Tibial nerve (tissue), 4 donors: ENCODE measurements around the gene UPF3B. TPM values are rescaled to one million over a fixed set of nuclear protein-coding genes. Genes with fewer than 3 reads are reported as not detected.
A peak's percentile ranks its signal among the peaks of the same experiment; 100 is the strongest.

Source experiments
- DNase-seq, 2 donors: peaks; one replicate each; pipeline ENCODE4 v3.0.0-alpha.2; 2019; ENCODE audit warnings: low spot score in 2 of 2
- H3K27ac ChIP-seq, 4 donors: fragments of 200-600 bp; sonication (generic) in 3 of 4; one replicate each; pipeline ENCODE4 v1.5.1; 2017 to 2019; ENCODE audit warnings: mild to moderate bottlenecking in 1 of 4
- H3K27me3 ChIP-seq, 2 donors: fragments of 200-600 bp; sonication (generic) in 1 of 2; one replicate each; pipeline versions ENCODE4 v1.5.1 to v1.6.0; 2017 to 2019
- H3K36me3 ChIP-seq, 3 donors: fragments of 200-600 bp; sonication (generic); one replicate each; pipeline ENCODE4 v1.5.1; 2018 to 2019
- H3K4me1 ChIP-seq, 4 donors: fragments of 200-600 bp; sonication (generic) in 3 of 4; one replicate each; pipeline ENCODE4 v1.5.1; 2017 to 2019
- H3K4me3 ChIP-seq, 4 donors: fragments of 200-600 bp; sonication (generic) in 3 of 4; one replicate each; pipeline ENCODE4 v1.5.1; 2017 to 2019; ENCODE audit warnings: mild to moderate bottlenecking in 1 of 4, moderate library complexity in 1 of 4
- H3K9me3 ChIP-seq, 4 donors: fragments of 200-600 bp; sonication (generic) in 3 of 4; one replicate each; pipeline ENCODE4 v1.5.1; 2017 to 2019
- CTCF ChIP-seq, 5 experiments: fragments of 200-600 bp in 3 of 5; fragments of 450-650 bp in 2 of 5; sonication (generic) in 3 of 5; IDR thresholded peaks; one replicate each; pipeline ENCODE4 v1.5.1; 2016 to 2019; ENCODE audit warnings: antibody characterized with exemption in 5 of 5, mild to moderate bottlenecking in 3 of 5, moderate library complexity in 2 of 5
- EP300 ChIP-seq, 2 donors: sonication (generic); formaldehyde crosslinking; IDR thresholded peaks; one replicate each; pipeline ENCODE4 v1.6.1; 2017; ENCODE audit warnings: antibody characterized with exemption in 2 of 2, mild to moderate bottlenecking in 1 of 2
- POLR2A ChIP-seq, 2 donors: fragments of 450-650 bp; IDR thresholded peaks; one replicate each; pipeline ENCODE4 v1.6.1; 2017; ENCODE audit warnings: antibody characterized with exemption in 2 of 2, mild to moderate bottlenecking in 2 of 2, moderate library complexity in 2 of 2
- WGBS, 2 donors: methylation state at CpG; one replicate each; pipeline ENCODE4 v1.1.5; 2018; 5-methylcytosine and 5-hydroxymethylcytosine counted together
- total RNA-seq, 4 donors: library from RNA; depleted of rRNA; stranded (reverse); fragments of >200 nt; gene quantifications; one replicate each; pipeline ENCODE4 v1.1.0, GENCODE V29; 2016

The UPF3B gene
- total RNA-seq, 4 donors from 2014 or later: 6.3 to 7.0 (median 6.6) TPM

DNA sequence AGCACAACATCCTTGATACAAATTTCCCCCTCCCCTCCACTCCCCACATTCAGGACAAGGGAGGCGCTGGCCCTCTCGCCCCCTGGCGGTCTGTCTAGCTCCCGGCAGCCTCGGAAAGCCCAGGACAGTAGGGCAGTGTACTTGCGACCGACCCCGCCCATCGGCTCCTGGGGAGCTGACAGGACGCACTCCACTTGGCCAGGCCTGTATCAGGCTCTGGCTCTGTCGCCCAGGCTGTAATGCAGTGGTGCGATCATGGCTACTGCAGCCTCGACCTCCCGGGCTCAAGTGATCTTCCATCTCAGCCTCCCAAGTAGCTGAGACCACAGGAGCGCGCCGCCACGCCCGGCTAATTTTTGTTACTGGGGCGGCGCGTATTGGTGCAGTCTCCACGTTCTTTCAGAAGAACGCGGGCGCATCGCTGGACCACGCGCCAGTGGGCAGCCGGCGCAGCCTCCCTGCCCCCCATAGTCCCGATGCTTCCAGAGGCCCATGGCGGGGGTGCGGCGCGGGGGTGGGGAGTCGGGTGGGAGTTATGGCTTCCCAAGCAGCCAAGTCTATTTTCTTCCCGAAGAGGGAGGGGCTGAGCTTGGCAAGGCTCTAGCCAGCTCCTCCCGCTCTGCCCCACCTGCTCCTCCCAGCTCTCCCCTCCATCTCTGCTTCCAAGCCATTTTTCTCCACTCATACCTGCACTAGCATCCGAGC, 35.1 kb upstream of the UPF3B start:
- DNase-seq: peak in 1 of 2 donors; percentile 20
- 10 to 53% methylated on average over 17 to 37 of the region's 40 CpGs for WGBS, 2 donors
- H3K27ac ChIP-seq: no peak overlapping the region
- H3K27me3 ChIP-seq: peaks cover 0 to 7% of the 10 kb centered on the region in 2 donors
- H3K36me3 ChIP-seq: no peaks in the 10 kb centered on the region
- peaks cover 0 to 5% (median 0%) of the 10 kb centered on the region in 4 donors for H3K4me1 ChIP-seq
- peak overlapping the region in 2 of 4 donors; percentile 12 to 35 for H3K4me3 ChIP-seq
- H3K9me3 ChIP-seq: no peaks in the 10 kb centered on the region
- TF ChIP-seq EP300 (IDR thresholded peaks at IDR 0.05): no peak
- no peak for TF ChIP-seq POLR2A (IDR thresholded peaks at IDR 0.05)
- TF ChIP-seq CTCF (IDR thresholded peaks at IDR 0.05): peak in 3 of 5 experiments; percentile 16 to 50 (median 33)

GRCh38 chrX:119885554-119886428, 33.0 kb upstream of the UPF3B start:
- 77 to 85% methylated on average over 10 to 11 of the region's 11 CpGs for WGBS, 2 donors
- no peaks in the 10 kb centered on the region for H3K36me3 ChIP-seq
- no peak overlapping the region for H3K27ac ChIP-seq
- no peak for DNase-seq
- H3K4me1 ChIP-seq: peaks cover 0 to 5% (median 0%) of the 10 kb centered on the region in 4 donors
- TF ChIP-seq POLR2A (IDR thresholded peaks at IDR 0.05) (no peak), CTCF (IDR thresholded peaks at IDR 0.05) (no peak), EP300 (IDR thresholded peaks at IDR 0.05) (no peak)
- no peaks in the 10 kb centered on the region for H3K9me3 ChIP-seq
- H3K4me3 ChIP-seq: no peak overlapping the region
- peaks cover 0 to 7% of the 10 kb centered on the region in 2 donors for H3K27me3 ChIP-seq

DNA sequence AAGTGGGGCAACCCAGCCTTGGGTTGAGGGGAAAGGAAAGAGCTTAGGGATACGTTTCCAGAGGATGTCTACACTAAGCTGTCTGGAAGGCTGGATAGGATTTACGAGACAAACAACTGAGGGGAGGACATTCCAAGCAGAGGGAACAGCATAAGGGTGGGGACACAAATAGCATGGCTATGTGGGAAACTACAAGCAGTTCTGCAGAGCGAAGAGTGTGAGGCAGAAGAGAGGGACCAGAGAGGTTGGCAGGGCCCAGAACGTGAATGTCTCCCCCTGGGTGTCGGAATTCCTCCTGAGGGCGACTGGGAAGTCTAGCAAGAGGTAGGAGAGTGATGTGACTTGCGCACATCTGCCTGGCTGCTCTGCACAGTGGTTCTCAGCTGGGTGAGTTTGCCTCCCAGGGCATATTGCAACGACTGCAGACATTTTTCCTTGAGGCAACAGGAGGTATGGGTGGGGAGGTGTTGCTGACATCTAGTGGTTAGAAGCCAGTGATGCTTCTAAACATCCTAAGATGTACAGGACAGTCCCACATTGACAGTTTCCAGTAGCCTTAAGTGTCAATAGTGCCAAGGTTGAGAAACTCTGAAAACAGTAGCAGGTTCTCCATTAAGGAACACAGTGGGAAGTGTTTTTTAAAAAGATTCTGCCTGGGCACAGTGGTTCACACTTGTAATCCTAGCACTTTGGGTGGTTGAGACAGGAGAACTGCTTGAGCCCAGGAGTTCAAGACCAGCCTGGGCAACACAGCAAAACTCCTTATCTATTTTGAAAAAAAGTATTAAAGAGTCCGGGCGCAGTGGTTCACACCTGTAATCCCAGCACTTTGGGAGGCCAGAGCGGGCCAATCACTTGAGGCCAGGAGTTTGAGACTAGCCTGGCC, 28.0 kb upstream of the UPF3B start:
- Histone ChIP-seq H3K27me3 (no peaks in the 10 kb centered on the region), H3K36me3 (peaks cover 0 to 18% (median 0%) of the 10 kb centered on the region in 3 donors), H3K4me3 (no peak overlapping the region), H3K27ac (no peak overlapping the region), H3K4me1 (no peaks in the 10 kb centered on the region), H3K9me3 (no peaks in the 10 kb centered on the region)
- 57 to 68% methylated on average over 10 to 11 of the region's 11 CpGs for WGBS, 2 donors
- peak in 1 of 2 donors; percentile 9 for DNase-seq
- TF ChIP-seq CTCF (IDR thresholded peaks at IDR 0.05): peak; percentile 36 to 52 (median 41)
- no peak for TF ChIP-seq POLR2A (IDR thresholded peaks at IDR 0.05)

GRCh38 chrX:119880076-119880475, 27.3 kb upstream of the UPF3B start:
- WGBS, 2 donors: 81 to 89% methylated on average over 4 to 5 of the region's 5 CpGs
- H3K36me3 ChIP-seq: peaks cover 0 to 24% (median 0%) of the 10 kb centered on the region in 3 donors
- H3K27me3 ChIP-seq: no peaks in the 10 kb centered on the region
- TF ChIP-seq CTCF (IDR thresholded peaks at IDR 0.05): no peak
- TF ChIP-seq EP300 (IDR thresholded peaks at IDR 0.05): no peak
- TF ChIP-seq POLR2A (IDR thresholded peaks at IDR 0.05): no peak
- no peak overlapping the region for H3K4me3 ChIP-seq
- no peaks in the 10 kb centered on the region for H3K9me3 ChIP-seq
- no peak for DNase-seq
- no peaks in the 10 kb centered on the region for H3K4me1 ChIP-seq
- no peak overlapping the region for H3K27ac ChIP-seq
